GM10266 (cell line): Measurements from ENCODE around the gene CAPN2.

Source experiments
- DNase-seq: peaks from one replicate; pipeline ENCODE4 v3.0.0; 2012; ENCODE audit errors: extremely low spot score
- TF ChIP-seq, protein P1 (sequence below): IDR thresholded peaks from 2 replicates; pipeline ENCODE4 v1.5.1; 2012; ENCODE audit warnings: mild to moderate bottlenecking, low read depth; ENCODE audit not compliant: control insufficient read depth, insufficient read depth; ENCODE audit errors: missing control alignments

The CAPN2 gene

DNA sequence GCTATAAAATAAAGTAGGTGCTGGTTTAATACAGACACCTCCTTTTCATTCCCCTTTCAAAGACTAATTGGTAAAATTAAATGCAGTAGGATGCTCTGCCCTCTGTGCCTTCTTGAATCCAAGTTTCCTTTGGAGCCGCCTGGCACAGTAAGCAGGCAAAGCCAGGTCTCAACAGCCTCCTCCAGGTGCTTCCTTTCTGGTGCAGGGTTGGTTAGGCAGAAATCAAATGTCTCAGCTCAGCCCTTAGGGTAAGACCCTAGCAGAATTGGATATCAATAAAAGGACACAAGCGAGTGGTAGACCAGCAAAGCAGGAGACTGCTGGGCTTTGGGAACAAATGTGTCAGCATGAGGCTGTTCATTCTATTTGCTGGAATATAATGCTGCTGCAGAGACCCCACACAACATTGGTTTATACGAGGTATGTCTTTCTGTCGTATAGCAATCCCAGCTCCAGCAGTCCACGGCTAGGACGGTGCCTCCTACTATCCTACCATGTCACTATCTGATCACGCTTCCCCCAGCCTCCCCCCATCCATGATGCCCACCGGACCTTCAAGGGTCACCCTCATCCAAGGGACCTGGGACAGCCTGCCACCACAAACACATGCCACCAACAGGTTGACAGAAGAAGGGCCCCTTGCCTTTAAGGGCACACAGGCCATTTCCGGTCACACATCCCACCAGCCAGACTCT, 58.4 kb downstream of the CAPN2 start:
- DNase-seq = no peak
- TF ChIP-seq, protein P1, sequence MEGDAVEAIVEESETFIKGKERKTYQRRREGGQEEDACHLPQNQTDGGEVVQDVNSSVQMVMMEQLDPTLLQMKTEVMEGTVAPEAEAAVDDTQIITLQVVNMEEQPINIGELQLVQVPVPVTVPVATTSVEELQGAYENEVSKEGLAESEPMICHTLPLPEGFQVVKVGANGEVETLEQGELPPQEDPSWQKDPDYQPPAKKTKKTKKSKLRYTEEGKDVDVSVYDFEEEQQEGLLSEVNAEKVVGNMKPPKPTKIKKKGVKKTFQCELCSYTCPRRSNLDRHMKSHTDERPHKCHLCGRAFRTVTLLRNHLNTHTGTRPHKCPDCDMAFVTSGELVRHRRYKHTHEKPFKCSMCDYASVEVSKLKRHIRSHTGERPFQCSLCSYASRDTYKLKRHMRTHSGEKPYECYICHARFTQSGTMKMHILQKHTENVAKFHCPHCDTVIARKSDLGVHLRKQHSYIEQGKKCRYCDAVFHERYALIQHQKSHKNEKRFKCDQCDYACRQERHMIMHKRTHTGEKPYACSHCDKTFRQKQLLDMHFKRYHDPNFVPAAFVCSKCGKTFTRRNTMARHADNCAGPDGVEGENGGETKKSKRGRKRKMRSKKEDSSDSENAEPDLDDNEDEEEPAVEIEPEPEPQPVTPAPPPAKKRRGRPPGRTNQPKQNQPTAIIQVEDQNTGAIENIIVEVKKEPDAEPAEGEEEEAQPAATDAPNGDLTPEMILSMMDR = no peak

DNA sequence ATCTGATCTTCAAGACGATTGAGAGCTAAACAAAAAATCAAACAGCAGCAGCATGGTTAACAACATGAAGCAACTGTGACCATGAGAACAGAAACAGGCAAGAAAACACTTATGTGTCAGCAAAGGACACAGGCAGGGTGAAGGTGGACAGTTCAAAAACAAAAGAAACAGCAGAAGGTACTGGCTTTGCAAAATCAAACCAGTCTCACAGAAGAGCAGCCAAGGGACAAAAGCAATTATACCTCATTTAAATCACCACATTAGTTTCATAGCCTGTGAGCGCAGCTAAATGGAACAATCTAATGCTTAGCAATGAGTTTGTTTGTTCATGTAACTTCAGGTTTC, 59.1 kb downstream of the CAPN2 start:
- DNase-seq = no peak
- TF ChIP-seq, protein P1 = no peak

DNA sequence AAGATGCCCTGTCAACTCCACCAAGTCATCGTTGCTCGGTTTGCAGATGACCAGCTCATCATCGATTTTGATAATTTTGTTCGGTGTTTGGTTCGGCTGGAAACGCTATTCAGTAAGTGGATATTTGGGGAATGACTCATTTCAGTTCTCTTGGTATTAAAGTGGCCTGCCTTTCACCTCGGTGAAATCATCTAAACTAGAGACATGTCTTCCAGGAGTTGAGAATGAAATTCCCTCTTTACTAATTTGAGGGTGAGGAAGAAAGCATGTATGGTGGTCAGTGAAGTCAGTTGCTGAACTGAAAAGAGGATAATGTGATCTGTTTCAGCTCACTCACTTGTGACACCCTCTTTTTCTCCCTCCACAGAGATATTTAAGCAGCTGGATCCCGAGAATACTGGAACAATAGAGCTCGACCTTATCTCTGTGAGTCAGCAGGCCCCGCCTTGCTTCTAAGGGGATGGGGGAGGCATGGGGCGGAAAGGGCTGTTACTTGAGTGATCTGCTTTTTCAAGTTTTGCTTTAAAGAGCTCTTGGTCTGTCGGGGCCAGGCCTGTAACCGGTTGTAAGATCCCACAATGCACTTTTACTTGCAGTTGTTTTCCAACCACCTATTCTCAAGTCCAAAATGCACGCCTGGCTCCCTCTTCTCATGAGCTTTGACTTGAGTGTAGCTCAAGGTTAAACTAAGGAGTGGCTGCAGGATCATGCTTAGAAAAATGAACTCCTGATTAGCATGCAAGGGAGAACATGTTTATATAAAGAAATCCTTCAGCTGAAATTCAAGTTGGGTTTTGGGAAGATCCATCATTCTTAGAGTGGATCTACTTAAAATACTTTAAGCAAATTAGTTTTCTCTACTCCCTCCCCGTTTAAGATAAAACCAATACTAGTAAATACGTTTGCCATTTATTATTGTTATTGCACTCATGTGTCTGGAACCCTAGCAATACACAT, 59.8 kb downstream of the CAPN2 start:
- TF ChIP-seq, protein P1 = no peak
- no peak for DNase-seq

DNA sequence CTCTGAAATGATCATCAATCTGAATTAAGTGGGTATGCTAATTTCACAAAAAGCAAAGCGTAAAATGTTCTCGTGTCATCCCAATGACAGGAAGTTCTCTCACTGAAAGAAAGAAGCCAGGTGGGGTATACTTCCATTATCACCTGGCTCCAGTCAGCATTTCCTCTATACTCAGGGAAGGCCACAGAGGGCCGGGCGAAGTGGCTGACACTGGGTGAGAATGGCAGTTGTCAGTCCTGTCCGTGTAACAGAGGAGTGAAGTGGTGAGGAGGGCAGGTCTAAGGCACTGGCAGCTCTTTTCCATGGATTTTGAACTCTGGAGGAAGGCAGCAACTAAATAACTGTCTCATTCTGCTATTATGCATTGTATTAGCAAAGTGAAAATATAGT, 60.4 kb downstream of the CAPN2 start:
- no peak for DNase-seq
- TF ChIP-seq, protein P1 = no peak

DNA sequence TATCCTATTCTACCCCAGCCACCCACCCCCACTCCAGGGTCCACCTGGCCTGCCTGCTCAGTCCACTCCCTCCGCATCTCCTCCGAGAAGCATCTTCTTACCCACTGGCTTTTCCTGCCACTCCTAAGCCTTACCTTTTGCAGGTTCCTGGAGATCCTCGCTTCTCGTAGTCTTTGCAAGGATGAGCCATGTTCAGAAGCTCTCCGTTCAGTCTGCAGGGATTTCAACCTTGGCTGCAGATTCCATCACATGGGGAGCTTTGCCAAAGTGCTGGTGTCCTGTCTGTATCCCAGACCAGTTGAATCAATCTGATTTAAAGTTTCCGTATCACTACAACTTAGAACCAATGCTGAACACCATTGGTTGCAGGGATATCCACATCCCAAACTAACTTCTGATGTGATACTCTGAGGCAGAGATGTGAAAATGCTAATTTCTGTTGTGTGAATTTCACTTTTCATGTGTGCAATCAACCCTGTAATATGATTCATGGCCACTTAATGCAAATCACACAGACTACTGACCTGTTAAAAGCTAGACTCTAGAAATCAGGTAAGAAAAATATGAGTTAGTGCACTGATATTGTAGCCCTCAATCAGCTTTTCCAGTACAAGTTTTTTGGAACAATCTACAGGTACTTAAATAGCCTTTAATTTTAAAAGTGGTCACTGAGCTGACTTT, 61.9 kb downstream of the CAPN2 start:
- no peak for DNase-seq
- TF ChIP-seq, protein P1 = no peak

DNA sequence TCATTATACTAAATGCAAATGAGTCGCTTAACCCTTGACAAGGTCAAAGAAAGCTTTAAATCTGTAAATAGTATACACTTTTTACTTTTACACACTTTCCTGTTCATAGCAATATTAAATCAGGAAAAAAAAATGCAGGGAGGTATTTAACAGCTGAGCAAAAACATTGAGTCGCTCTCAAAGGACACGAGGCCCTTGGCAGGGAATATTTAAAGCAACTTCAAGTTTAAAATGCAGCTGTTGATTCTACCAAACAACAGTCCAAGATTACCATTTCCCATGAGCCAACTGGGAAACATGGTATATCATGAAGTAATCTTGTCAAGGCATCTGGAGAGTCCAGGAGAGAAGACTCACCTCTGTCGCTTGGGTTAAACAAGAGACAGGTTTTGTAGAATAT, 62.7 kb downstream of the CAPN2 start:
- no peak for DNase-seq
- TF ChIP-seq, protein P1 = no peak
